HG02973 (cell line): ENCODE measurements around the gene TFPI2.
"Not testable (repeated sequence)": the region's sequence is repeated elsewhere in the genome, so short reads cannot be mapped to it uniquely, and the experiment has no call there.

Experiments used
- ATAC-seq: cut with Tn5 transposase; IDR thresholded peaks from one replicate; pipeline ENCODE4 v1.9.1; 2021; ENCODE audit warnings: moderate library complexity; ENCODE audit not compliant: unreplicated experiment

The TFPI2 gene

GRCh38 chr7:93890464-93891068 is at the start of gene TFPI2:
Gene TFPI2, minus strand, starts transcription at chr7:93890753. Its CDS starts 75 bp downstream, at chr7:93890678.
- peak; percentile 32 for ATAC-seq

GRCh38 chr7:93938293-93938692 is 47.7 kb upstream of the TFPI2 start:
- ATAC-seq: no peak

- no peak for ATAC-seq
These were observed 47.3 kb upstream of the TFPI2 start for GRCh38 chr7:93937818-93938217.

- ATAC-seq: no peak
These were observed 44.5 kb upstream of the TFPI2 start for GRCh38 chr7:93935102-93935501.

- no peak for ATAC-seq
These were observed 42.6 kb upstream of the TFPI2 start for GRCh38 chr7:93933156-93933555.

GRCh38 chr7:93931655-93932054 is 41.1 kb upstream of the TFPI2 start:
- ATAC-seq: no peak

- no peak for ATAC-seq
These were observed 37.0 kb upstream of the TFPI2 start for GRCh38 chr7:93927585-93927984.

- ATAC-seq: no peak
These were observed 36.2 kb upstream of the TFPI2 start for GRCh38 chr7:93926800-93927199.

GRCh38 chr7:93923942-93924341 is 33.4 kb upstream of the TFPI2 start:
- no peak for ATAC-seq

GRCh38 chr7:93923296-93923695 is 32.7 kb upstream of the TFPI2 start:
- no peak for ATAC-seq

GRCh38 chr7:93921607-93922566 is 31.3 kb upstream of the TFPI2 start, which contains the start of gene GNG11:
Gene GNG11, plus strand, starts transcription at chr7:93921735. Its CDS starts 403 bp downstream, at chr7:93922138.
- ATAC-seq: peak; percentile 90

- no peak for ATAC-seq
These were observed 30.6 kb upstream of the TFPI2 start for GRCh38 chr7:93921186-93921585.

GRCh38 chr7:93920496-93921182 is 30.1 kb upstream of the TFPI2 start:
- no peak for ATAC-seq

- peak; percentile 13 for ATAC-seq
These were observed 25.8 kb upstream of the TFPI2 start for GRCh38 chr7:93916315-93916714.

GRCh38 chr7:93915888-93916287 is 25.3 kb upstream of the TFPI2 start:
- peak; percentile 55 for ATAC-seq

GRCh38 chr7:93915206-93915842 is 24.8 kb upstream of the TFPI2 start:
- ATAC-seq: not testable (repeated sequence)

GRCh38 chr7:93914581-93915066 is 24.1 kb upstream of the TFPI2 start:
- ATAC-seq: no peak

GRCh38 chr7:93913197-93913596 is 22.6 kb upstream of the TFPI2 start:
- no peak for ATAC-seq

- peak; percentile 69 for ATAC-seq
These were observed 21.1 kb upstream of the TFPI2 start for GRCh38 chr7:93911661-93912060.

GRCh38 chr7:93911242-93911641 is 20.7 kb upstream of the TFPI2 start:
- ATAC-seq: not testable (repeated sequence)
